ENCODE measurements around the gene C17orf78.
A peak's percentile ranks its signal among the peaks of the same experiment; 100 is the strongest.
"Not testable (repeated sequence)": the region's sequence is repeated elsewhere in the genome, so short reads cannot be mapped to it uniquely, and the experiment has no call there.

Gene C17orf78

GRCh38 chr17:37375706-37376105 lies at the start of gene C17orf78:
C17orf78 (plus strand) TSS chr17:37375985; CDS start chr17:37376093, 108 bp downstream.
- DNase-seq (ENCODE audit: low spot score): no peak

GRCh38 chr17:37327341-37328090 lies 48.3 kb upstream of the C17orf78 start:
- no peak for DNase-seq (ENCODE audit: low spot score)

- DNase-seq (ENCODE audit: low spot score): no peak
These were observed 36.9 kb upstream of the C17orf78 start for GRCh38 chr17:37338847-37339246.

GRCh38 chr17:37339321-37339720 lies 36.5 kb upstream of the C17orf78 start:
- DNase-seq (ENCODE audit: low spot score): no peak

- DNase-seq (ENCODE audit: low spot score): no peak
These were observed 35.0 kb upstream of the C17orf78 start for GRCh38 chr17:37340804-37341203.

- no peak for DNase-seq (ENCODE audit: low spot score)
These were observed 33.2 kb upstream of the C17orf78 start for GRCh38 chr17:37342589-37342988.

GRCh38 chr17:37344519-37344918 lies 31.3 kb upstream of the C17orf78 start:
- DNase-seq (ENCODE audit: low spot score): no peak

- not testable (repeated sequence) for DNase-seq (ENCODE audit: low spot score)
These were observed 28.9 kb upstream of the C17orf78 start for GRCh38 chr17:37346863-37347402.

- not testable (repeated sequence) for DNase-seq (ENCODE audit: low spot score)
These were observed 18.8 kb upstream of the C17orf78 start for GRCh38 chr17:37356796-37357569.

- DNase-seq (ENCODE audit: low spot score): no peak
These were observed 17.5 kb upstream of the C17orf78 start for GRCh38 chr17:37358098-37358829.

GRCh38 chr17:37358830-37359681 lies 16.7 kb upstream of the C17orf78 start:
- DNase-seq (ENCODE audit: low spot score): peak; percentile 93

- no peak for DNase-seq (ENCODE audit: low spot score)
These were observed 16.1 kb upstream of the C17orf78 start for GRCh38 chr17:37359682-37360188.

- DNase-seq (ENCODE audit: low spot score): no peak
These were observed 15.2 kb upstream of the C17orf78 start for GRCh38 chr17:37360632-37361031.

- no peak for DNase-seq (ENCODE audit: low spot score)
These were observed 14.2 kb upstream of the C17orf78 start for GRCh38 chr17:37361543-37361942.

GRCh38 chr17:37365589-37365988 lies 10.2 kb upstream of the C17orf78 start:
- DNase-seq (ENCODE audit: low spot score): no peak

- no peak for DNase-seq (ENCODE audit: low spot score)
These were observed 7.2 kb upstream of the C17orf78 start for GRCh38 chr17:37368577-37368976.

- DNase-seq (ENCODE audit: low spot score): peak; percentile 71
These were observed 2.1 kb upstream of the C17orf78 start for GRCh38 chr17:37373530-37374159.

GRCh38 chr17:37382056-37382455 lies 6.3 kb downstream of the C17orf78 start:
- DNase-seq (ENCODE audit: low spot score): no peak

GRCh38 chr17:37384560-37385149 lies 8.9 kb downstream of the C17orf78 start:
- DNase-seq (ENCODE audit: low spot score): no peak

GRCh38 chr17:37385474-37385990 lies 9.7 kb downstream of the C17orf78 start:
- no peak for DNase-seq (ENCODE audit: low spot score)

Measured in CD4-positive, alpha-beta T cell treated with Interleukin-2 at 100 ng/mL for 4 hours (primary cell).